Nephron progenitor cell (in vitro differentiated cells): Measurements from ENCODE around the gene SLC66A1.
"Not testable (repeated sequence)": the region's sequence is repeated elsewhere in the genome, so short reads cannot be mapped to it uniquely, and the experiment has no call there.

Experiments
- DNase-seq: peaks from one replicate; pipeline ENCODE4 v3.0.0; 2021
- H3K27ac Mint-ChIP-seq: 2 replicates; pipeline ENCODE4 v1.8.0; 2021; ENCODE audit warnings: mild to moderate bottlenecking, moderate library complexity, mixed read lengths
- H3K27me3 Mint-ChIP-seq: 2 replicates; pipeline ENCODE4 v1.8.0; 2021; ENCODE audit warnings: mild to moderate bottlenecking, low read depth, mixed read lengths; ENCODE audit not compliant: poor library complexity
- H3K36me3 Mint-ChIP-seq: 2 replicates; pipeline ENCODE4 v1.8.0; 2021; ENCODE audit warnings: low read depth, mixed read lengths
- H3K4me1 Mint-ChIP-seq: 2 replicates; pipeline ENCODE4 v1.8.0; 2021; ENCODE audit warnings: mixed read lengths
- H3K4me3 Mint-ChIP-seq: 2 replicates; pipeline ENCODE4 v1.8.0; 2021; ENCODE audit warnings: mild to moderate bottlenecking, moderate library complexity, mixed read lengths
- H3K9me3 Mint-ChIP-seq: 2 replicates; pipeline ENCODE4 v1.8.0; 2021; ENCODE audit warnings: mild to moderate bottlenecking, moderate library complexity, mixed read lengths
- TF ChIP-seq, protein P1 (sequence below): fragments of 200-600 bp; sonication (generic); IDR thresholded peaks from 2 replicates; pipeline ENCODE4 v1.5.0; 2021; ENCODE audit warnings: antibody characterized with exemption

Gene SLC66A1

DNA sequence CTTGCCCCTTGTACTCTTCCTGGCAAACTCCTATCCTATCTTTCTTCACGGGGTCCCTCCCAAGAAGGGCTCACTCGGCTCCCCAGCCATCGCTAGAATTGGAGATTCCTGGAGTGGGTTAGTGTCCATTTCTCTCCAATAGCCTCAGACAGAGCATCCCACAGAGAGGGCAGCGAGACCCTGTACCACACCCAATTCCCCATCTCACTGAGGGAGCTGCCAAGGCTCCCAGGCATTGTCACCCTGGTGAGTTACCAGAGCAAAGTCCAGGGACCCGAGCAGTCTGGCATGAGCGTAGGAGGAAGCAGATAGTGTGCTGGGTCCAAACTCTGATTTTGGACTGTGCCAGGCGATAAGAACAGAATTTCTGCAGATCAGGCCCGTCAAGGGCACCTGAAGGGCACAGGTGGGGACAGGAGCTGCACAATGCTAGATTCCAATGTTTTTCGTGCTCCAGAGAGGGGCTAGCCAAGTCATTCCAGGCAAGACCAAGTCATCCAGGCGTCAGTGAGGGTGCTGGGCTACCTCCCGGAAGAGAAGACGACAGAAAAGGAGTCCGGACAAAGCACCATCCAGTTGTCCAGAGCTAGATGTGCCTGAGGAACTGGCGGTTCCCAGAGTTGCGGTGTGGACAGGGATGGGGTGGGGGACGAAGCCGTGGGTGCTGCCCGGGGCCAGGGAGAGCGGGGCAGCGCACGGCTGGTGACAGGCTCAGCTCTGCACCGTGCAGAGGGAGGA lies 38.9 kb upstream of the SLC66A1 start:
- no peaks in the 10 kb centered on the region for H3K9me3 Mint-ChIP-seq
- no peak overlapping the region for H3K4me3 Mint-ChIP-seq
- DNase-seq, result no peak
- H3K36me3 Mint-ChIP-seq, result peaks cover 9% of the 10 kb centered on the region
- H3K27ac Mint-ChIP-seq, result no peak overlapping the region
- no peaks in the 10 kb centered on the region for H3K4me1 Mint-ChIP-seq
- TF ChIP-seq, protein P1, sequence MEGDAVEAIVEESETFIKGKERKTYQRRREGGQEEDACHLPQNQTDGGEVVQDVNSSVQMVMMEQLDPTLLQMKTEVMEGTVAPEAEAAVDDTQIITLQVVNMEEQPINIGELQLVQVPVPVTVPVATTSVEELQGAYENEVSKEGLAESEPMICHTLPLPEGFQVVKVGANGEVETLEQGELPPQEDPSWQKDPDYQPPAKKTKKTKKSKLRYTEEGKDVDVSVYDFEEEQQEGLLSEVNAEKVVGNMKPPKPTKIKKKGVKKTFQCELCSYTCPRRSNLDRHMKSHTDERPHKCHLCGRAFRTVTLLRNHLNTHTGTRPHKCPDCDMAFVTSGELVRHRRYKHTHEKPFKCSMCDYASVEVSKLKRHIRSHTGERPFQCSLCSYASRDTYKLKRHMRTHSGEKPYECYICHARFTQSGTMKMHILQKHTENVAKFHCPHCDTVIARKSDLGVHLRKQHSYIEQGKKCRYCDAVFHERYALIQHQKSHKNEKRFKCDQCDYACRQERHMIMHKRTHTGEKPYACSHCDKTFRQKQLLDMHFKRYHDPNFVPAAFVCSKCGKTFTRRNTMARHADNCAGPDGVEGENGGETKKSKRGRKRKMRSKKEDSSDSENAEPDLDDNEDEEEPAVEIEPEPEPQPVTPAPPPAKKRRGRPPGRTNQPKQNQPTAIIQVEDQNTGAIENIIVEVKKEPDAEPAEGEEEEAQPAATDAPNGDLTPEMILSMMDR, result no peak
- peaks cover 6% of the 10 kb centered on the region for H3K27me3 Mint-ChIP-seq

DNA sequence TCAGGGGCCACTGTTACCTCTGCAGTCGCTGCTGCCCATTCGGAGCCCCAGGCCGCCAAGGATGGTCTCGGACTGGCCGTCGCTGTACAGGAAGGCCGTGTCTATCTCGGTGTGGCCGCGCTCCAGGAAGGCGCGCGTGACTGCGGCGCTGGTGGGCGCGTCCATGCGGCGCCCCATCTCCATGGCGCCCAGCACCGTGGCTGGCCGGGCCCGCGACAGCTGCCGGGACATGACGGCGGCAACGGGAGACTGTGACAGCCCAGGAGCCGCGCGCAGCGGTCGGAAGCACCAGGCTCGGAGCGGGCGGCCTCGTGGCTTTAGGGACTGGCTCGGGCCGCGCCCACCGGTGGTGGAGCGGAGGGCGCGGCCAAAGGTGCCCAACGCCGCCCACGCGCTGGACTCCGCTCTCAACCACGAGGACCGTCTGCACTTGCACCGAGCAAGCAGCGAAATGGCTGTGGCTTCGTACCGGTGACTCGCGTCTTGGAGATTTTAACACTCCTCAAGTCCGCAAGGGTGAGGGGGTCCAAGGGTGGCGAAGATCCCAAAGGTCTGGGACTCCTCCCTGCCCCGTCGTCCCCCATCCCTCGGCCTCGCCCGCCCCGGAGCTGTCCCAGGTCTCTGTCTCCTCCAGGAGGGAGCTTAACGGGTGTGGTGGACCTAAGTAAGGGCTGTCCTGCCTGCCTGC lies 38.1 kb upstream of the SLC66A1 start:
- H3K9me3 Mint-ChIP-seq, DNase-seq, H3K36me3 Mint-ChIP-seq, H3K4me1 Mint-ChIP-seq, H3K27me3 Mint-ChIP-seq, H3K4me3 Mint-ChIP-seq, H3K27ac Mint-ChIP-seq: not testable (repeated sequence)

DNA sequence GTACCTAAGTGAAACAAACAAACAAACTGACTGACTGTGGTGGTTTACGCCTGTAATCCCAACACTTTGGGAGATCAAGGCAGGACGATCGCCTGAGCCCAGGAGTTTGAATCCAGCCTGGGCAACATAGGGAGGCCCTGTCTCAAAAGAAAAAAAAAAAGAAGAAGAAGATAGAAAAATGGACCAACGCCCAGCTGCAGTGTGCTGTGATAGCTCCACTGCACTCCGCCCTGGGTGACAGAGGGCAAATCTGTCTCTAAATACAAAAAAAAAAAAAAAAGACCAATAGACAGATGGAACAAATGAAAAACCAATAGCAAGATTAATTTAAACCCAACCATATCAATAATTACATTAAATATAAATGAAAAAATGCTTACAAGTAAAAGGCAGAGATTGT lies 37.5 kb upstream of the SLC66A1 start:
- peaks cover 7% of the 10 kb centered on the region for H3K27me3 Mint-ChIP-seq
- H3K9me3 Mint-ChIP-seq, result peaks cover 3% of the 10 kb centered on the region
- TF ChIP-seq, protein P1, result no peak
- peaks cover 12% of the 10 kb centered on the region for H3K36me3 Mint-ChIP-seq
- H3K4me1 Mint-ChIP-seq, result no peaks in the 10 kb centered on the region
- H3K4me3 Mint-ChIP-seq, result no peak overlapping the region
- DNase-seq, result no peak
- peak overlapping the region; percentile 42 for H3K27ac Mint-ChIP-seq

DNA sequence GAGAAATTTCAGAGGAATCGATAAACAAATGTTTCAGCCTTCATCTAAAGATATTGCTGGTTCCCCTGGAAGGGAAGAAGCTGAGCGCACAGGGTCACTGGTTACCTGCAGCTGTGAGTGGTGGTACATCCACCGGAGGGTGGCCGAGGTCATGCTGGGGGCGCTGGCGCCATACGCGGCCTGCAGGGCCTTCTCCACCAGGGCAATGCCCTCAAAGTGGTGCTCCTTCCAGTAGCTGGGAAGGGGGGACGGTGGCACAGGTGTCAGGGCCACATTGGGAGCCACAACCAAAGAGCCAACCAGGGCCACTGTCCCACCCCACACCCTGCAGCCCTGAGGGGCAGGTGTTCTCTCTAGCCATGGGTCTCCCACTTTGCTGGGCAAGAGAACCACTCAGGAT lies 28.2 kb upstream of the SLC66A1 start:
- Mint-ChIP-seq H3K4me1 (peaks cover under 1% of the 10 kb centered on the region), H3K4me3 (no peak overlapping the region), H3K27me3 (peaks cover 16% of the 10 kb centered on the region), H3K27ac (no peak overlapping the region), H3K9me3 (peaks cover 9% of the 10 kb centered on the region), H3K36me3 (peaks cover 32% of the 10 kb centered on the region)
- DNase-seq, result no peak
- TF ChIP-seq, protein P1, result no peak

DNA sequence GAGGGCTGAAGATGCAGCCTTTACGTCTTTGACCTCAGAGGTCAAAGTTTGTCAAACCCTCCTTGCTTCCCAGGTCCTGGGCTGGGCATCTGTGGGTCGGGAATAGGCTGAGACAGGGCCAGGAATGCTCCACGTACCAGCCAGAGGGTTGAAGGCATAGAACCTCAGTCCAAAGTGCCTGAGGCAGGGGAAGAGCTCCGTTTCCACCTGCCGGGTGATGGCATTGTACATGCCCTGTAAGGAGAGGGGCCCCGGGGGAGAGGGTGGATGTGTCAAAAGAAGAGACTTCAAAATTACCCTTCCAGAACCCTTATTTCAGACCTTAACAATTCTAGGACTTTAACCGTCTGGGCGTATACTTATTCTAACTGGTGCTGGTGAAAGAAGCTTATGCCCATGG lies 27.2 kb upstream of the SLC66A1 start:
- Mint-ChIP-seq H3K36me3 (peaks cover 37% of the 10 kb centered on the region), H3K27me3 (peaks cover 26% of the 10 kb centered on the region), H3K4me1 (peaks cover 5% of the 10 kb centered on the region), H3K4me3 (no peak overlapping the region), H3K27ac (no peak overlapping the region), H3K9me3 (peaks cover 13% of the 10 kb centered on the region)
- DNase-seq, result no peak
- TF ChIP-seq, protein P1, result no peak

DNA sequence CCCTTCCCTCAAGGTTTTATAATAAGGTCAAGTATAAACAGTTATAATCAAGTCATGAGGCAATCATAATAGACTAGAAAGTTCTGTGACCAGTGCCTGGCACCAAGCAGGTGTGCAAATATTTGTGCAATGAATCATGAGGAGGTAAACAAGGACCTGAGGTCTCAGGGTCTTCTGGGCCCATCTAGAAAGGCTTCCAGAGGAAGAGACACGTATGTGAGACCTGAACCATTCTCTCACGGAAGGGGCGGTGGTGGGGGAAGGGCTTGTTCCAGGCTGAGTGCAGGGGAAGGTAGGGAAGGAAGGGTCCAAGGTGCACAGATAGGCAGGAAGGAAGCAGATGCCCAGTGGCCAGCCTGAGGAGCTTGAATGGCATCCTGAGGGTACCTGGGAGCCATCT lies 26.8 kb upstream of the SLC66A1 start:
- peaks cover 31% of the 10 kb centered on the region for H3K27me3 Mint-ChIP-seq

DNA sequence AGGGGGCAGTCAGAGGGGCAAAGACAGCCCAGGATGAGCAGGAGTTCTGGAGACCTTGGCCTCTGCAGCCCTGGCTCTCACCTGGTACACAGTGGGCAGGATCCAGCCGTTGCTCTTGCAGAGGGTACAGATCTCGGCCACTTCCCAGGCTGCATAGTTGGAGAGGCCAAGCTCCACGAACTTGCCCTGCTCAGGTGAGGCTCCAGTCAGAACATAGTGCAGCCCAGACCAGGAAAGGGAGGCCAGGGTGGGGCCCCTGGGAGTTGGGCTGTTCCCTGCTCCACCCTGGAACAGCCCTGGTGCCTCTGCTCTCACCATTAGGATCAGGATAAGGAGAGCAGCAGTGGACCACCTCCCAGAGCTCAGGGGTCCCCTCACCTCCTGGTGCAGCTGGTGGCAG lies 26.3 kb upstream of the SLC66A1 start:
- H3K9me3 Mint-ChIP-seq, result peaks cover 16% of the 10 kb centered on the region
- H3K36me3 Mint-ChIP-seq, result peaks cover 34% of the 10 kb centered on the region
- not testable (repeated sequence) for DNase-seq, H3K4me1 Mint-ChIP-seq, H3K27ac Mint-ChIP-seq, H3K4me3 Mint-ChIP-seq
- peaks cover 34% of the 10 kb centered on the region for H3K27me3 Mint-ChIP-seq

More for the DNA sequence above, 26.8 kb upstream of the SLC66A1 start:
- Mint-ChIP-seq H3K36me3 (peaks cover 36% of the 10 kb centered on the region), H3K9me3 (peaks cover 14% of the 10 kb centered on the region)
- DNase-seq, H3K27ac Mint-ChIP-seq, H3K4me3 Mint-ChIP-seq, H3K4me1 Mint-ChIP-seq: not testable (repeated sequence)
